OCI-LY3 (cell line): Measurements from ENCODE around the gene PRDM2.

ENCODE experiments used
- H2AFZ ChIP-seq: fragments of 200-600, 300-600 bp; shearing (Covaris generic); 2 replicates; pipeline ENCODE4 v1.6.0; 2014; ENCODE audit warnings: antibody characterized with exemption, low read depth, low read length
- H3K27ac ChIP-seq: fragments of 200-600, 300-600 bp; sonication (generic); 2 replicates; pipeline ENCODE4 v1.5.1; 2014; ENCODE audit warnings: mild to moderate bottlenecking, low read length, moderate library complexity, mixed read lengths
- H3K27me3 ChIP-seq: fragments of 200-600, 300-600 bp; sonication (generic); 2 replicates; pipeline ENCODE4 v1.6.1; 2014; ENCODE audit warnings: low read depth, low read length, mixed read lengths
- H3K36me3 ChIP-seq: fragments of 200-600, 300-600 bp; sonication (generic); replicated peaks from 2 replicates; pipeline ENCODE3; 2014; ENCODE audit warnings: low read depth, low read length, mixed read lengths
- H3K4me1 ChIP-seq: fragments of 300-600, 200-600 bp; sonication (generic); 2 replicates; pipeline ENCODE4 v1.6.1; 2014; ENCODE audit warnings: low read length, mixed read lengths
- H3K4me2 ChIP-seq: fragments of 200-600, 300-600 bp; sonication (generic); 2 replicates; pipeline ENCODE4 v1.6.1; 2014; ENCODE audit warnings: low read length, mixed read lengths
- H3K4me3 ChIP-seq: fragments of 300-600, 200-600 bp; sonication (generic); 2 replicates; pipeline ENCODE4 v1.5.1; 2014; ENCODE audit warnings: antibody characterized with exemption, mild to moderate bottlenecking, low read length, moderate library complexity
- H3K79me2 ChIP-seq: fragments of 300-600, 200-600 bp; shearing (Covaris generic); 2 replicates; pipeline ENCODE4 v1.6.1; 2014; ENCODE audit warnings: mild to moderate bottlenecking, low read length, mixed read lengths
- H3K9ac ChIP-seq: fragments of 300-600, 200-600 bp; shearing (Covaris generic); 2 replicates; pipeline ENCODE4 v1.6.0; 2014; ENCODE audit warnings: mild to moderate bottlenecking, low read length, moderate library complexity
- H3K9me3 ChIP-seq: fragments of 200-600, 300-600 bp; shearing (Covaris generic); 2 replicates; pipeline ENCODE4 v1.6.1; 2014; ENCODE audit warnings: low read length, mixed read lengths; ENCODE audit not compliant: insufficient read depth
- H4K20me1 ChIP-seq: fragments of 200-600, 300-600 bp; sonication (generic); 2 replicates; pipeline ENCODE4 v1.6.1; 2016; ENCODE audit warnings: low read length, mixed read lengths; ENCODE audit not compliant: insufficient read depth
- CTCF ChIP-seq: fragments of 200-600, 300-600 bp; sonication (generic); IDR thresholded peaks from 2 replicates; pipeline ENCODE4 v1.5.1; 2014; ENCODE audit warnings: antibody characterized with exemption, low read length, low read depth
- EZH2phosphoT487 ChIP-seq: fragments of 200-600 bp; shearing (Covaris generic); IDR thresholded peaks from 2 replicates; pipeline ENCODE4 v1.6.1; 2018; ENCODE audit warnings: antibody characterized with exemption, mixed run types, low read depth

The PRDM2 gene

GRCh38 chr1:13873032-13873431 is 173.0 kb downstream of the PRDM2 start:
- Histone ChIP-seq H2AFZ (no peak overlapping the region), H3K79me2 (no peaks in the 10 kb centered on the region), H3K36me3 (no peaks in the 10 kb centered on the region), H3K27me3 (no peaks in the 10 kb centered on the region), H3K9me3 (no peaks in the 10 kb centered on the region), H3K4me3 (no peak overlapping the region), H3K27ac (no peak overlapping the region), H3K9ac (no peak overlapping the region), H4K20me1 (no peaks in the 10 kb centered on the region), H3K4me2 (no peak overlapping the region), H3K4me1 (no peaks in the 10 kb centered on the region)
- TF ChIP-seq EZH2phosphoT487 (no peak), CTCF (no peak)
